Measurements from ENCODE around the gene IL3.

- TF ChIP-seq CTCF (conservative IDR thresholded peaks at IDR 0.05; ENCODE audit: low read depth, low read length): no peak
- no peak for TF ChIP-seq EZH2 (IDR thresholded peaks at IDR 0.05; ENCODE audit: borderline replicate concordance, low read depth, low read length, poor library complexity, severe bottlenecking)
These were observed 7.9 kb upstream of the IL3 start for GRCh38 chr5:132052520-132052919.

Measured in A673 (cell line).